ENCODE data around the gene VPS26A. TPM values are rescaled to one million over a fixed set of nuclear protein-coding genes. Genes with fewer than 3 reads are reported as not detected.

VPS26A gene
- total and polyA plus RNA-seq, 2 experiments from 2014 or later, result 29.0 to 41.6 TPM

DNA sequence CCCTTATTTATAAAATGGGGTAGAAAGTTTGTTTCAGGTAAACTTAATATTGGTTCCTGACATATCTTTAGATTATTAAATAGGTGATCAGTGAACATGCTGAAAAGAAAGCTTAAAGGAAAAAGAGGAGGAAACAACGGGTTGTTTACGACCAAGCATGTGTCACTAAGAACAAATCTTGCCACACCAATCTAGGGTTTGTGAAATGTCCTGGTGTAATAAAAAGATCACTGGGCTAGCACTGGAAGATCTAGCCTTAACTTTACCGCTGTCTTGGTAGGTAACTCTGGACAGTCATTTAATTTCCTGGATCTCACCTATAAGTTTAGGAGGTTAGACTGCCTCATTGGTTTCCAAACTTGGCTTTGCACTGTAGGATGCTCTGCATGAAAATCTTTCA is 19.0 kb downstream of the VPS26A start (continued):
- TF ChIP-seq, protein P1, sequence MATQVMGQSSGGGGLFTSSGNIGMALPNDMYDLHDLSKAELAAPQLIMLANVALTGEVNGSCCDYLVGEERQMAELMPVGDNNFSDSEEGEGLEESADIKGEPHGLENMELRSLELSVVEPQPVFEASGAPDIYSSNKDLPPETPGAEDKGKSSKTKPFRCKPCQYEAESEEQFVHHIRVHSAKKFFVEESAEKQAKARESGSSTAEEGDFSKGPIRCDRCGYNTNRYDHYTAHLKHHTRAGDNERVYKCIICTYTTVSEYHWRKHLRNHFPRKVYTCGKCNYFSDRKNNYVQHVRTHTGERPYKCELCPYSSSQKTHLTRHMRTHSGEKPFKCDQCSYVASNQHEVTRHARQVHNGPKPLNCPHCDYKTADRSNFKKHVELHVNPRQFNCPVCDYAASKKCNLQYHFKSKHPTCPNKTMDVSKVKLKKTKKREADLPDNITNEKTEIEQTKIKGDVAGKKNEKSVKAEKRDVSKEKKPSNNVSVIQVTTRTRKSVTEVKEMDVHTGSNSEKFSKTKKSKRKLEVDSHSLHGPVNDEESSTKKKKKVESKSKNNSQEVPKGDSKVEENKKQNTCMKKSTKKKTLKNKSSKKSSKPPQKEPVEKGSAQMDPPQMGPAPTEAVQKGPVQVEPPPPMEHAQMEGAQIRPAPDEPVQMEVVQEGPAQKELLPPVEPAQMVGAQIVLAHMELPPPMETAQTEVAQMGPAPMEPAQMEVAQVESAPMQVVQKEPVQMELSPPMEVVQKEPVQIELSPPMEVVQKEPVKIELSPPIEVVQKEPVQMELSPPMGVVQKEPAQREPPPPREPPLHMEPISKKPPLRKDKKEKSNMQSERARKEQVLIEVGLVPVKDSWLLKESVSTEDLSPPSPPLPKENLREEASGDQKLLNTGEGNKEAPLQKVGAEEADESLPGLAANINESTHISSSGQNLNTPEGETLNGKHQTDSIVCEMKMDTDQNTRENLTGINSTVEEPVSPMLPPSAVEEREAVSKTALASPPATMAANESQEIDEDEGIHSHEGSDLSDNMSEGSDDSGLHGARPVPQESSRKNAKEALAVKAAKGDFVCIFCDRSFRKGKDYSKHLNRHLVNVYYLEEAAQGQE (IDR thresholded peaks at IDR 0.05; ENCODE audit: unreplicated experiment), result no peak
- no peak for TF ChIP-seq CREB1 (CRISPR knock-in tag; IDR thresholded peaks at IDR 0.05; ENCODE audit: low read depth)

DNA sequence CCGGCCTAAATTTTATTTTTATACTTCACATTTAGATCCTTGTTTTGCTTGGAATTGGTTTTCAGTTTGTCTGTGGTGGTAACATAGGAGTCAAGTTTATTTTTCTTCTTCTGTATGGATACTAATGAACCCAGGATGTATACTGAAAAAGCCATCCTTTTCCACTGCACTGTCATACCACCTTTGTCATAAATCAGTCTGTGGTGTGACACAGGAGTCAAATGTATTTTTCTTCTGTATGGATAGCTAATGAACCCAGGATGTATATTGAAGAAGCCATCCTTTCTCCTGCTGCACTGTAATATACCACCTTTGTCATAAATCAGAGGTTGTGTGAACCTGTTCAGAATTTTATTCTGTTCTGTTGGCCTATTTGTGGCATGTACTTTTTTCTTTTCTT is 21.4 kb downstream of the VPS26A start:
- Histone ChIP-seq H2AFZ (no peak overlapping the region), H3F3A (replicated peaks; ENCODE audit: low read depth) (no peaks in the 10 kb centered on the region), H3K9me2 (ENCODE audit: insufficient read depth) (no peaks in the 10 kb centered on the region), H3K4me2 (no peak overlapping the region), H3K36me3 (ENCODE audit: insufficient read depth) (no peaks in the 10 kb centered on the region), H3K27ac (ENCODE audit: low read depth) (no peak overlapping the region), H3K4me1 (ENCODE audit: insufficient read depth) (no peaks in the 10 kb centered on the region), H3K4me3 (no peak overlapping the region), H3K79me2 (replicated peaks; ENCODE audit: insufficient read depth) (peaks cover 69% of the 10 kb centered on the region), H4K20me1 (replicated peaks; ENCODE audit: insufficient read depth) (peaks cover 24% of the 10 kb centered on the region), H3K27me3 (ENCODE audit: insufficient read depth) (no peaks in the 10 kb centered on the region)
- H3K4me1 Mint-ChIP-seq, result no peaks in the 10 kb centered on the region
- H3K36me3 Mint-ChIP-seq (ENCODE audit: low read depth), result no peaks in the 10 kb centered on the region
- no peak for DNase-seq (ENCODE audit: low spot score)
- H3K9me3 Mint-ChIP-seq, result no peaks in the 10 kb centered on the region
- TF ChIP-seq, protein P2, sequence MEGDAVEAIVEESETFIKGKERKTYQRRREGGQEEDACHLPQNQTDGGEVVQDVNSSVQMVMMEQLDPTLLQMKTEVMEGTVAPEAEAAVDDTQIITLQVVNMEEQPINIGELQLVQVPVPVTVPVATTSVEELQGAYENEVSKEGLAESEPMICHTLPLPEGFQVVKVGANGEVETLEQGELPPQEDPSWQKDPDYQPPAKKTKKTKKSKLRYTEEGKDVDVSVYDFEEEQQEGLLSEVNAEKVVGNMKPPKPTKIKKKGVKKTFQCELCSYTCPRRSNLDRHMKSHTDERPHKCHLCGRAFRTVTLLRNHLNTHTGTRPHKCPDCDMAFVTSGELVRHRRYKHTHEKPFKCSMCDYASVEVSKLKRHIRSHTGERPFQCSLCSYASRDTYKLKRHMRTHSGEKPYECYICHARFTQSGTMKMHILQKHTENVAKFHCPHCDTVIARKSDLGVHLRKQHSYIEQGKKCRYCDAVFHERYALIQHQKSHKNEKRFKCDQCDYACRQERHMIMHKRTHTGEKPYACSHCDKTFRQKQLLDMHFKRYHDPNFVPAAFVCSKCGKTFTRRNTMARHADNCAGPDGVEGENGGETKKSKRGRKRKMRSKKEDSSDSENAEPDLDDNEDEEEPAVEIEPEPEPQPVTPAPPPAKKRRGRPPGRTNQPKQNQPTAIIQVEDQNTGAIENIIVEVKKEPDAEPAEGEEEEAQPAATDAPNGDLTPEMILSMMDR (conservative IDR thresholded peaks at IDR 0.05; ENCODE audit: low read depth in 2 of 2), result no peak
- TF ChIP-seq CREB1 (CRISPR knock-in tag; IDR thresholded peaks at IDR 0.05; ENCODE audit: low read depth) (no peak), STAT1 (IDR thresholded peaks at IDR 0.05; ENCODE audit: unreplicated experiment) (no peak), EZH2 (IDR thresholded peaks at IDR 0.05; ENCODE audit: low read depth, unreplicated experiment) (no peak)
- TF ChIP-seq, protein P3, sequence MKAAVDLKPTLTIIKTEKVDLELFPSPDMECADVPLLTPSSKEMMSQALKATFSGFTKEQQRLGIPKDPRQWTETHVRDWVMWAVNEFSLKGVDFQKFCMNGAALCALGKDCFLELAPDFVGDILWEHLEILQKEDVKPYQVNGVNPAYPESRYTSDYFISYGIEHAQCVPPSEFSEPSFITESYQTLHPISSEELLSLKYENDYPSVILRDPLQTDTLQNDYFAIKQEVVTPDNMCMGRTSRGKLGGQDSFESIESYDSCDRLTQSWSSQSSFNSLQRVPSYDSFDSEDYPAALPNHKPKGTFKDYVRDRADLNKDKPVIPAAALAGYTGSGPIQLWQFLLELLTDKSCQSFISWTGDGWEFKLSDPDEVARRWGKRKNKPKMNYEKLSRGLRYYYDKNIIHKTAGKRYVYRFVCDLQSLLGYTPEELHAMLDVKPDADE (IDR thresholded peaks at IDR 0.05), result no peak
- TF ChIP-seq, protein P4, sequence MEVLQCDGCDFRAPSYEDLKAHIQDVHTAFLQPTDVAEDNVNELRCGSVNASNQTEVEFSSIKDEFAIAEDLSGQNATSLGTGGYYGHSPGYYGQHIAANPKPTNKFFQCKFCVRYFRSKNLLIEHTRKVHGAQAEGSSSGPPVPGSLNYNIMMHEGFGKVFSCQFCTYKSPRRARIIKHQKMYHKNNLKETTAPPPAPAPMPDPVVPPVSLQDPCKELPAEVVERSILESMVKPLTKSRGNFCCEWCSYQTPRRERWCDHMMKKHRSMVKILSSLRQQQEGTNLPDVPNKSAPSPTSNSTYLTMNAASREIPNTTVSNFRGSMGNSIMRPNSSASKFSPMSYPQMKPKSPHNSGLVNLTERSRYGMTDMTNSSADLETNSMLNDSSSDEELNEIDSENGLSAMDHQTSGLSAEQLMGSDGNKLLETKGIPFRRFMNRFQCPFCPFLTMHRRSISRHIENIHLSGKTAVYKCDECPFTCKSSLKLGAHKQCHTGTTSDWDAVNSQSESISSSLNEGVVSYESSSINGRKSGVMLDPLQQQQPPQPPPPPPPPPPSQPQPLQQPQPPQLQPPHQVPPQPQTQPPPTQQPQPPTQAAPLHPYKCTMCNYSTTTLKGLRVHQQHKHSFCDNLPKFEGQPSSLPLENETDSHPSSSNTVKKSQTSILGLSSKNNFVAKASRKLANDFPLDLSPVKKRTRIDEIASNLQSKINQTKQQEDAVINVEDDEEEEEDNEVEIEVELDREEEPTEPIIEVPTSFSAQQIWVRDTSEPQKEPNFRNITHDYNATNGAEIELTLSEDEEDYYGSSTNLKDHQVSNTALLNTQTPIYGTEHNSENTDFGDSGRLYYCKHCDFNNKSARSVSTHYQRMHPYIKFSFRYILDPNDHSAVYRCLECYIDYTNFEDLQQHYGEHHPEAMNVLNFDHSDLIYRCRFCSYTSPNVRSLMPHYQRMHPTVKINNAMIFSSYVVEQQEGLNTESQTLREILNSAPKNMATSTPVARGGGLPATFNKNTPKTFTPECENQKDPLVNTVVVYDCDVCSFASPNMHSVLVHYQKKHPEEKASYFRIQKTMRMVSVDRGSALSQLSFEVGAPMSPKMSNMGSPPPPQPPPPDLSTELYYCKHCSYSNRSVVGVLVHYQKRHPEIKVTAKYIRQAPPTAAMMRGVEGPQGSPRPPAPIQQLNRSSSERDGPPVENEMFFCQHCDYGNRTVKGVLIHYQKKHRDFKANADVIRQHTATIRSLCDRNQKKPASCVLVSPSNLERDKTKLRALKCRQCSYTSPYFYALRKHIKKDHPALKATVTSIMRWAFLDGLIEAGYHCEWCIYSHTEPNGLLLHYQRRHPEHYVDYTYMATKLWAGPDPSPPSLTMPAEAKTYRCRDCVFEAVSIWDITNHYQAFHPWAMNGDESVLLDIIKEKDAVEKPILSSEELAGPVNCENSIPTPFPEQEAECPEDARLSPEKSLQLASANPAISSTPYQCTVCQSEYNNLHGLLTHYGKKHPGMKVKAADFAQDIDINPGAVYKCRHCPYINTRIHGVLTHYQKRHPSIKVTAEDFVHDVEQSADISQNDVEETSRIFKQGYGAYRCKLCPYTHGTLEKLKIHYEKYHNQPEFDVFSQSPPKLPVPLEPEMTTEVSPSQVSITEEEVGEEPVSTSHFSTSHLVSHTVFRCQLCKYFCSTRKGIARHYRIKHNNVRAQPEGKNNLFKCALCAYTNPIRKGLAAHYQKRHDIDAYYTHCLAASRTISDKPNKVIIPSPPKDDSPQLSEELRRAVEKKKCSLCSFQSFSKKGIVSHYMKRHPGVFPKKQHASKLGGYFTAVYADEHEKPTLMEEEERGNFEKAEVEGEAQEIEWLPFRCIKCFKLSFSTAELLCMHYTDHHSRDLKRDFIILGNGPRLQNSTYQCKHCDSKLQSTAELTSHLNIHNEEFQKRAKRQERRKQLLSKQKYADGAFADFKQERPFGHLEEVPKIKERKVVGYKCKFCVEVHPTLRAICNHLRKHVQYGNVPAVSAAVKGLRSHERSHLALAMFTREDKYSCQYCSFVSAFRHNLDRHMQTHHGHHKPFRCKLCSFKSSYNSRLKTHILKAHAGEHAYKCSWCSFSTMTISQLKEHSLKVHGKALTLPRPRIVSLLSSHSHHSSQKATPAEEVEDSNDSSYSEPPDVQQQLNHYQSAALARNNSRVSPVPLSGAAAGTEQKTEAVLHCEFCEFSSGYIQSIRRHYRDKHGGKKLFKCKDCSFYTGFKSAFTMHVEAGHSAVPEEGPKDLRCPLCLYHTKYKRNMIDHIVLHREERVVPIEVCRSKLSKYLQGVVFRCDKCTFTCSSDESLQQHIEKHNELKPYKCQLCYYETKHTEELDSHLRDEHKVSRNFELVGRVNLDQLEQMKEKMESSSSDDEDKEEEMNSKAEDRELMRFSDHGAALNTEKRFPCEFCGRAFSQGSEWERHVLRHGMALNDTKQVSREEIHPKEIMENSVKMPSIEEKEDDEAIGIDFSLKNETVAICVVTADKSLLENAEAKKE (CRISPR knock-in tag; IDR thresholded peaks at IDR 0.05), result no peak
- TF ChIP-seq, protein P1 (IDR thresholded peaks at IDR 0.05; ENCODE audit: unreplicated experiment), result no peak
- no peak overlapping the region for H3K27ac Mint-ChIP-seq
- ATAC-seq, result no peak
- H3K27me3 Mint-ChIP-seq (ENCODE audit: insufficient read depth, low read depth, poor library complexity), result no peaks in the 10 kb centered on the region
- H3K4me3 Mint-ChIP-seq, result no peak overlapping the region

Data from GM23338 (cell line).